GM12801 (cell line): Measurements from ENCODE around the gene FGF7.

ENCODE experiments used
- TF ChIP-seq, protein P1 (sequence below): IDR thresholded peaks from one replicate; pipeline ENCODE4 v1.5.1; 2011; ENCODE audit warnings: control low read depth; ENCODE audit not compliant: insufficient read length; ENCODE audit errors: extremely low read depth

Gene FGF7

DNA sequence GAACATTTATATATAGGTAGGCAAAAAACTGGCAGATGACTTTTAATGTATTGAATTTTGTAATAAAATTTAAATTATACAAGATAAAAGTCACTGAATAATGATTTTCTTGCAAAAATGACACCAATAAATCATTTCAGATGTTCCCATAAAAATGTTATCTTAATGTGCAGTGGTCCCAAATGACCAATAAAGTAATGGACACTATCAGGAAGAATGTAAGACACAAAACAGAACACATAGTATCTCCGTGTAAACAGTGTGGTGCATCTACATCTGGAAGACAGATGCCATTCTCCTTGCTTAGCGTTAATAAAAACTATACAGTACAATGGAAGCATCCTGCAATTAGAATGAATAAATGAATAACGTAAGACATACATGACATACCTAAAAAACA lies 41.5 kb downstream of the FGF7 start:
- TF ChIP-seq, protein P1, sequence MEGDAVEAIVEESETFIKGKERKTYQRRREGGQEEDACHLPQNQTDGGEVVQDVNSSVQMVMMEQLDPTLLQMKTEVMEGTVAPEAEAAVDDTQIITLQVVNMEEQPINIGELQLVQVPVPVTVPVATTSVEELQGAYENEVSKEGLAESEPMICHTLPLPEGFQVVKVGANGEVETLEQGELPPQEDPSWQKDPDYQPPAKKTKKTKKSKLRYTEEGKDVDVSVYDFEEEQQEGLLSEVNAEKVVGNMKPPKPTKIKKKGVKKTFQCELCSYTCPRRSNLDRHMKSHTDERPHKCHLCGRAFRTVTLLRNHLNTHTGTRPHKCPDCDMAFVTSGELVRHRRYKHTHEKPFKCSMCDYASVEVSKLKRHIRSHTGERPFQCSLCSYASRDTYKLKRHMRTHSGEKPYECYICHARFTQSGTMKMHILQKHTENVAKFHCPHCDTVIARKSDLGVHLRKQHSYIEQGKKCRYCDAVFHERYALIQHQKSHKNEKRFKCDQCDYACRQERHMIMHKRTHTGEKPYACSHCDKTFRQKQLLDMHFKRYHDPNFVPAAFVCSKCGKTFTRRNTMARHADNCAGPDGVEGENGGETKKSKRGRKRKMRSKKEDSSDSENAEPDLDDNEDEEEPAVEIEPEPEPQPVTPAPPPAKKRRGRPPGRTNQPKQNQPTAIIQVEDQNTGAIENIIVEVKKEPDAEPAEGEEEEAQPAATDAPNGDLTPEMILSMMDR: no peak

DNA sequence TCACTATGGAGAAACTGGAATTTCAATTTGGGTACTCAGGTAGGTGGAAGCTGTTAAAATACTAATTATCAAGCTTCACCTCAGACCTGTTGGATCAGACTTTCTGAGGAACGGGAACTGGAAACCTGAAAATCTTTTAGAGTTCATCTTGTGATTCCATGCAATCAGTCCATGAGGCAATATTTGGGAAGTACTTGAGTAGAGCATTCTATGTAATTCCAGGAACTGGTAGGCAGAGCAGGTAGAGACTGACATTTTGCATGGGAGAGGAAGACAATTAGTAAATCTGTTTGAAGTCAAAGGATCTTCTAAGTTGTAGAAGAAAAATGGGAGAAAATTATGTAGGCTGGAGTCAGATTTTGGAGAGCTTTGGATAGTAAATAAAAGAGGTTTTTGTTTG lies 43.1 kb downstream of the FGF7 start:
- TF ChIP-seq, protein P1: no peak

DNA sequence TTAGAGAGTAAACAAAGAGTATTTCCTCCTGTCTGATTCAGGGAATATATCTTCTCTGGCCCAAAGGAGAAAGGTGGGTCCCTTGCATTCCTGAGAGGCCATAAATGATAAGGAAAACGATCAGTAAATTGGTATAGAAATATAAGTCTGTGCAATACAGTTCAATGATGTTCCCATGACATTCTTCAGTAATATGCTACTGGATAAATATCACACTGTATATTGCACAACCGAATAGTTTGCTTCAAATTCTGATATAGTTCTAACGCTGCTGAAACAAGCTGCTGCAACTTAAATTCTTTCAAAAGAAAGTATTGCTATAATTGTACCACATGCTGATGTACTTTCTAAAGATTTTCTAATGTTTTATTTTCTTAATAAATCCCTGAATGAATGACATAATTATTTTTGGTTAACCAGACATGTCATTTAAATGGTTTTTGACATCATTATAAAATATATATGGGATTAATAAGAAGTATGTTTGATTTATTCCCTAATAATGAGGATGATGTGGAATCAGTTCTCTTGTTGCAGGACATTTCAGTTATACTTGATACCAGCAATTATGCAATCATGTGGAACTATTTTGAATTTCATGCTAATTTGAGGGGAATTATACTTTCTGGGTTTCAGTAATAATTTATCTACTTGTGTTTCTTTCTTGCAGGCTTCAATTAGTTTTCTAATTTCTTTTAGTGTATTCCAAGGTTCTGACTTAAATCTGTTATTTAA lies 44.9 kb downstream of the FGF7 start:
- TF ChIP-seq, protein P1: no peak

DNA sequence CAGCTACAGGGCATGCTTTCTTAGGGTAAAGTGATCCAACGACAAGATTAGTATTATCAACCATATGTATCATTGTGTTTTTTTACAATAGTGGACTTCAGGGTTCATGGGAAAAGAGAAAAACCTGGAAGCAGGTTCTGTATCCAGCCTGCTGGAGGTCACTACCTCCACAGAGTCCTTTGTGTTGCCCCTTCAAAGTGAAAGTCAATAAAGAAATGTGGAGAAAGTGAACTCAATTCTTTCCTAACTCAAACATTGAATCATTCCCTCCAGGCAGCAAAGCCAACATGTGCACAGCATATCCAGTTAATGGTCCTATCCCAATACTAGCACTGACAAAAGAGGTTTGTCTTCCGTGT lies 45.4 kb downstream of the FGF7 start:
- TF ChIP-seq, protein P1: no peak

DNA sequence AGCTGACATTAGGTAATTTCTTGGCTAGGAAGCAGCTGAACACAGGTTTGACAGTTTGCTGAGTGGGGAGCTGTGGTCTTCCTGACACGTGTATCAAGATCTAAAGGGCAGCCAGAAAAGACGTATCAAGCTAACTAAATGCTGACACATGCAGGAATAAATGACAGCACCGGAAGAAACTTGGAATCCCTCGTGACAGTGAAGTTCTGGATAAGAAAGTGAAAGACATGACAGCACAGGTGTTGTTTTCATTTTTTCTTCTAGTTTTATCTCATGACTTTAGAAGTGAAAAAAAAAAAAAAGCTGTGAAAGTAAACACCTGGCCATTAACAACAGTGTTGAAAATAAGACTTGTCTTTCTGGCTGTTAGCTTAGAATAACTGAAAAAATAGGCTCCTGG lies 48.7 kb downstream of the FGF7 start:
- TF ChIP-seq, protein P1: no peak

DNA sequence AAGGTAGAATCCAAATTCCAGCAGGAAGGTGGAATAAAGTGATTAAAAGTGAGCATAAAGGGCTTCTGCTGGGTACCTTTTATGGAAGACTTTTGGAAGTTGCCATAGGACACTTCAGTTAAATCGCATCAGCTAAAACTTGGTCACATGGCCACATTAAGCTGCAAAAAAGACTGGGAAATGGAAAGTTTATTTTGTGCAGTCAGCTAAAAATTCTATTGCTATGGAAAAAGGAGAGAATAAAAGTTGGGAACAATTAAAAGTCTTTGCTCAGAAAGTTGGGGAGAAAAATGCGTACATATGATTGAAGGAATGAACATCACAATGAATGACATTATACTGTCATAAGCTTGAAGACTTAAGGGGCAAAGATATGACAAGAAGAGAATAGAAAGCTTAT lies 49.3 kb downstream of the FGF7 start:
- TF ChIP-seq, protein P1: no peak

DNA sequence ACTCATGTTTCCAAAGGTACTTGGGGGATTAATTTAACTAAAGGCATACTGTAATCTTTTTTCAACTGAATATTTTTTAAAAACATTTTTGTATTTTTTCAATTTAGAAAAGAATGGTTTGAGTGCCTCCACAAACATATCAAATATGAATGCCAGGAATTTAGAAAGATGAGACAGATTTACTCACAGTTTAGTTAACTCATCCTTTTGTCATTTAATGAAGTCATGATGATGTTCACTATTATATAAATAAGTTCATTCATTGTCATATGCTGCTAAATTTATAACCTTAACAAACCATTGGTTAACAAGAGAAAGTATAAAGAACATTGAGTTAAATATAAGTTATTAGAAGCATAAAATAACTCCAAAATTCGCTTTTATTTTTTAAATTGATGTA lies 50.0 kb downstream of the FGF7 start:
- TF ChIP-seq, protein P1: no peak

DNA sequence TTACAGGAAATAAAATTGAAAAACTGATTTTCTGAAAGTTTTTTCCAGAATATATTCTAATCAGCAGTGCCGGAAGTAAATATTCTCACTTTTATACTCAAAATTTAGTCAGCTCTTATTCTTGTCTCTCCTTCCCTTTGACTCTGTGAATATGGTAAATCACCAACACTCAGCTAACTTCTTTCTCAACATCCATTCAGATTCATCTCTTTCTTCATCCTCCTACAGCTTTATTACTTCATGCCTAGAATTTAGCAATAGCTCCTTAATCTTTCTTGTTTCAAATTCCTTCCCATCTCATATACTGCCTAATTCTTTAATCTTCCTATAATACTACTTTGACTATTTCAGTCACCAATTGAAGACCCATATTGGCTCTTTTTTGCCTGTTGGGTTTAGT lies 67.9 kb downstream of the FGF7 start:
- TF ChIP-seq, protein P1: no peak
